Measurements from ENCODE around the gene ARMS2.

ARMS2 gene

GRCh38 chr10:122495406-122496340, 41.2 kb downstream of the ARMS2 start:
- peak; percentile 31 for DNase-seq

GRCh38 chr10:122497241-122497640, 42.8 kb downstream of the ARMS2 start:
- DNase-seq = no peak

- DNase-seq = no peak
Measured at GRCh38 chr10:122498521-122498920, 44.1 kb downstream of the ARMS2 start.

- DNase-seq = no peak
Measured at GRCh38 chr10:122499012-122499411, 44.6 kb downstream of the ARMS2 start.

- no peak for DNase-seq
Measured at GRCh38 chr10:122499491-122499941, 45.1 kb downstream of the ARMS2 start.

GRCh38 chr10:122500194-122500593, 45.7 kb downstream of the ARMS2 start:
- DNase-seq = no peak

GRCh38 chr10:122500726-122501125, 46.3 kb downstream of the ARMS2 start:
- no peak for DNase-seq

GRCh38 chr10:122503012-122503411, 48.6 kb downstream of the ARMS2 start:
- no peak for DNase-seq

- DNase-seq = no peak
Measured at GRCh38 chr10:122503886-122504609, 49.6 kb downstream of the ARMS2 start.

- no peak for DNase-seq
Measured at GRCh38 chr10:122504610-122504950, 50.1 kb downstream of the ARMS2 start.

- DNase-seq = no peak
Measured at GRCh38 chr10:122505011-122505410, 50.6 kb downstream of the ARMS2 start.

- DNase-seq = no peak
Measured at GRCh38 chr10:122505885-122506645, 51.6 kb downstream of the ARMS2 start.
